Hypothalamus (tissue), 51 donors: ENCODE data around the gene SLC2A13.
"Not testable (repeated sequence)": the region's sequence is repeated elsewhere in the genome, so short reads cannot be mapped to it uniquely, and the experiment has no call there.

ENCODE experiments used
- DNase-seq, 51 donors: peaks; one replicate each; lab custom pipeline; 2025; lab: John Stamatoyannopoulos, UW

Gene SLC2A13

GRCh38 chr12:39777465-39777864 is 328.4 kb downstream of the SLC2A13 start:
- no peak for DNase-seq

GRCh38 chr12:39773266-39773665 is 332.6 kb downstream of the SLC2A13 start:
- peak in 1 of 51 donors; percentile 63 for DNase-seq

GRCh38 chr12:39772821-39773259 is 333.0 kb downstream of the SLC2A13 start:
- DNase-seq = peak in 1 of 51 donors; percentile 63

- DNase-seq = no peak
Observed at GRCh38 chr12:39771456-39771855, 334.4 kb downstream of the SLC2A13 start.

- peak in 1 of 51 donors; percentile 20 for DNase-seq
Observed at GRCh38 chr12:39764944-39765560, 340.8 kb downstream of the SLC2A13 start.

GRCh38 chr12:39763890-39764169 is 342.1 kb downstream of the SLC2A13 start:
- no peak for DNase-seq

GRCh38 chr12:39763071-39763889 is 342.6 kb downstream of the SLC2A13 start:
- DNase-seq = no peak

GRCh38 chr12:39755478-39755877 is 350.4 kb downstream of the SLC2A13 start:
- DNase-seq = no peak

GRCh38 chr12:39752482-39753137 is 353.3 kb downstream of the SLC2A13 start:
- no peak for DNase-seq

GRCh38 chr12:39746151-39746550 is 359.7 kb downstream of the SLC2A13 start:
- DNase-seq = not testable (repeated sequence)

- DNase-seq = no peak
Observed at GRCh38 chr12:39743655-39744054, 362.2 kb downstream of the SLC2A13 start.

GRCh38 chr12:39736406-39736805 is 369.5 kb downstream of the SLC2A13 start:
- DNase-seq = no peak

GRCh38 chr12:39723831-39724230 is 382.1 kb downstream of the SLC2A13 start:
- DNase-seq = peak in 1 of 51 donors; percentile 13

GRCh38 chr12:39722504-39722903 is 383.4 kb downstream of the SLC2A13 start:
- DNase-seq = no peak

GRCh38 chr12:39713552-39713951 is 392.3 kb downstream of the SLC2A13 start:
- DNase-seq = no peak

GRCh38 chr12:39712334-39712733 is 393.5 kb downstream of the SLC2A13 start:
- DNase-seq = no peak
